G401 (cell line): ENCODE results near the gene PCOLCE2. TPM values are rescaled to one million over a fixed set of nuclear protein-coding genes. Genes with fewer than 3 reads are reported as not detected.

Experiments
- DNase-seq: peaks from one replicate; pipeline ENCODE4 v3.0.0-alpha.2; 2015; ENCODE audit warnings: low spot score
- in situ Hi-C: cut with HindIII; loops from 2 replicates; pipeline ENCODE4 v1.10.0; 2016; ENCODE audit warnings: low sequenced_read_pairs, mixed read lengths
- total RNA-seq: library from RNA; depleted of rRNA; stranded (reverse); fragments of >200 nt; shearing (Covaris generic); gene quantifications from 2 replicates; pipeline ENCODE4 v1.2.3, GENCODE V29; 2014; rRNA removed

The PCOLCE2 gene, protein sequence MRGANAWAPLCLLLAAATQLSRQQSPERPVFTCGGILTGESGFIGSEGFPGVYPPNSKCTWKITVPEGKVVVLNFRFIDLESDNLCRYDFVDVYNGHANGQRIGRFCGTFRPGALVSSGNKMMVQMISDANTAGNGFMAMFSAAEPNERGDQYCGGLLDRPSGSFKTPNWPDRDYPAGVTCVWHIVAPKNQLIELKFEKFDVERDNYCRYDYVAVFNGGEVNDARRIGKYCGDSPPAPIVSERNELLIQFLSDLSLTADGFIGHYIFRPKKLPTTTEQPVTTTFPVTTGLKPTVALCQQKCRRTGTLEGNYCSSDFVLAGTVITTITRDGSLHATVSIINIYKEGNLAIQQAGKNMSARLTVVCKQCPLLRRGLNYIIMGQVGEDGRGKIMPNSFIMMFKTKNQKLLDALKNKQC
- 13.0 and 36.6 TPM in 2 replicates for total RNA-seq

DNA sequence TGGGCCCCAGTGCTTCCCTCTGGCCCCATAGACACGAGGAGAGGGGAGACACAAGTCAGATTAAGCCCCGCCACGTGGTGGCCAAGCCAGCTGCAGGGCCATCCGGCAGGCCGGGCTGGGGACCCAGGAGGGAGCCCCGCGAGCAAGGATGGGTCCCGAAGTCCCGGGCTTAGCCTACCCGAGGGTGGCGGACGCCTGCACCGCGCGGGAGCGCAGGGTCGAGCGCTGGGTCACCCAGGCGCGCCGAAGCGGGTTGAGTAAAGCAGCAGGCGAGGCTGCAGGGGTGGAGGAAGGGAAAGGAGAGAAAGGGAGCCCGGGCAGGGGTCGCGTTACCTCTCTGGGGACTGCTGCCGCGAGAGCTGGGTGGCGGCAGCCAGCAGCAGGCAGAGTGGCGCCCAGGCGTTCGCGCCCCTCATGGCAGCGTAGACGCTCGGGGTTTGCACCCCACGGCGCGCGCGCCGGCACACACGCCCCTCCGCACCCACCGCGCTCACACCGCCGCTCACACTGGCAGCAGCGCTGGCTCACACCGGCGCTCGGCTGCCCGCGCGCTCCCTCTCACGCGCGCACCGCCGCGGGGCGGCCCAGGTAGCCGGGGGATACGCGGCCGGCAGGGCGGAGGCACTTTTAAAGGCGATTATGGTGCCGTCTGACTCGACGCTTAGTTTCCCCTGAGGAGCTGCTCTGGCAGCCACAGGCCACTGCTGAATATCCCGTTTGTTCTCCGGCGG, at the start of gene PCOLCE2:
PCOLCE2 (minus strand) TSS at position 603 of the 731 bp plus-strand sequence; CDS start at position 416, 187 bp downstream.
- peak; percentile 4 for DNase-seq
- in situ Hi-C loops, result no loop called here

DNA sequence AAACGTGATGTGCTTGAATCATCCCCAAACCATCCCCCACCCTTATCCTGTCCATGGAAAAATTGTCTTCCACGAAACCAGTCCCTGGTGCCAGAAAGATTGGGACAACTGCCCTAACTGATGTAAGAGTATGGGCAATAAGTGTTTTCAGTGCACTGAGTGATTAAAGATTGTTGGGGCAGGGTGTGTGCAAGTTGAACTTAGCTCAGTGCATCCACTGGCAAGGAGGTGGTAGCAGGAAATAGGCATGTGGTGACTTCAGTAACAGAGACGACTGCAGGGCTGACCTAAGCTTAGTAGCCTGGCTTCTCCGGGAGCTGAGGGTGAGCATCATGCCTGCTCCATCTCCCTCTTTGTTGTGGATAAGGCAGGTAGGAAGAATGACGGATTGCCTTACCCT, 47.1 kb upstream of the PCOLCE2 start:
- no peak for DNase-seq
- in situ Hi-C loops, result no loop called here

DNA sequence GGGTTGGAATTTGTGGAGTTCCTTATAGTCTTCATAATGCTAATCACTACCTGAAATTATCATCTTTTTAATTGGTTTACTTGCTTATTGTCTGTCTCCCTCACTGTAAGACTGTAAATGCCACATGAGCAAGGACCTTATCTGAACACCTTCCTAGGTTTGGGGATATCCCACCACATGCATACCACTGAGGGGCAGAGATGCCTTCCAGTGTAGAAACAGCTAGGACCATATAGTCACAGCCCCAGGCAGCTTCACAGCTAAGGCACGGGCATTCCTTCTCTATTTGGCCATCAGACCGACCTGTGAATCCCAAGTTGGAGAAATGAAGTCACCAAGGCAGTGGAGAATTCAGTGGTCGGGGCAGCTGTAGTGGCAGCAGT, 46.0 kb upstream of the PCOLCE2 start:
- DNase-seq, result no peak
- in situ Hi-C loops, result no loop called here

DNA sequence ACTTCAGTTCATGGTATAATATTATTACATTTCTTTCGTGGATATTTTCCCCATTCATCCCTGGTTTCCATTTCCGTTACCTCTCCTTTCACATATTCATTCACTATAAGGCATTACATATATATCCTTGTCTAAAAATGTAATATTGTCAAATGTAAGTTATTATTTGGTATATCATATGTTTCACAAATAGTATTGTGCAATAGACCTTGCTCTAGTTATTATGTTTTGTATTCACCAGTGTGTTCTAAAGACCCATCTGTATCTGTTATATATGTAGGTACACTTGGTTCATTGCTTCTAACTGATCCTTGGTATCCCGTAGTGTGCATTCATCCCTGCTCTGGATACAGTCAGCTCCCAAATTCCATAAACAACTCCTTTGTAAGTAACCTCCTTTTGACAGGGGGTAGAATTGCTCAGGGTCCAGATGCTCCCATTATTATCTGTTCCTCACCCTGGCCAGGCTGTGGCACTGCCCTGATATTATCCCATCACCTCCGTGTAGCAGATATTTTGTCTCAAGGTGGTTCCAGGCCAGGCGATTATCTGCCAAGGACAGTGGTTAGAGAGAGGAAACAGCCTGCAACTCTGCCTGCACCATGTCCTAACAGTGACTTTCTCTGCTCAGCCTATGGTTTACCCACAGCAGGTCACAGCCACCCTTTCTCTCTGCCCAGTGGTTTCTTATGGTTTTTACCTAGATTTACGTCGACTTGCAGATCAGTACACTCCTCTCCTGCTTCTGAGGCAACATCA, 45.4 kb upstream of the PCOLCE2 start:
- in situ Hi-C loops, result no loop called here

DNA sequence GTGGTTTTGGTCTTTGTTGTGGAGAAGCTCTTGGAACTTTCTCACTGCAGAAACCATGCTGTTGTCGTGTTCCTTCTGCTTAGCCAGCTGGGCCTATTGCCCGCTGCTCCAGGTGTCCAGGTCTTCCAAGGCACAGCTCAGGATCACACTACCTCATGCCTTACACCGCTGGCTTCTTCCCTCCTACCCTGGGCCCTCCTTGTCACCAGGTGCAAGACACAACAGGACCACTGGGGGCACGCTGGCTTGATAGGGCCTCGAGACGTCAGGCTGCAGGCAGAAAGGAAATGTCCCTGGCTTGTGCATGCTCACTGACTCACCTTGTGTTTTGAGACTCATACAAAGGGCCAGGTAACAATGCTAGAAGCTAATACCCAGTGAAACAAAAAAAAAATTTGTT, 42.3 kb upstream of the PCOLCE2 start:
- DNase-seq, result no peak
- in situ Hi-C loops, result no loop called here

More for the DNA sequence above, 45.4 kb upstream of the PCOLCE2 start:
- DNase-seq, result no peak

DNA sequence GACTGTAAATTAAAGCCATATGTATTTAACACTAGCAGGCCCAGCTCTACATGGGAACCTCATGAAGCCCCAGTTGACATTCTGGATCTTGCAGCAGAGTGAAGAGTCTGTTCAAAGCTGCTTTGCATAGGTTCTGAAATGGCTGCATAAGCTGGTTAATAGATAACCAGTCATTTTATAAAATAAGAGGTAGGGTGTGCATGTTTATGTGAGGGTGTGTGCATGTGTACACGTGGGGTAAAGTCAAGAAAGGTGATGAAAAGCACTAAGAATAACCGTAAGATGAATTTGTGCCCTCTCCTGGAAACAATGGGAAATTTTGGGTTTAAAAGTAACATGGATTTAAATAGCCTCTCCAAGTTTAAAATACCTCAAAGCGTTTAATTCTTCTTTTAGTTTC, 41.6 kb upstream of the PCOLCE2 start:
- DNase-seq, result no peak
- in situ Hi-C loops, result no loop called here

DNA sequence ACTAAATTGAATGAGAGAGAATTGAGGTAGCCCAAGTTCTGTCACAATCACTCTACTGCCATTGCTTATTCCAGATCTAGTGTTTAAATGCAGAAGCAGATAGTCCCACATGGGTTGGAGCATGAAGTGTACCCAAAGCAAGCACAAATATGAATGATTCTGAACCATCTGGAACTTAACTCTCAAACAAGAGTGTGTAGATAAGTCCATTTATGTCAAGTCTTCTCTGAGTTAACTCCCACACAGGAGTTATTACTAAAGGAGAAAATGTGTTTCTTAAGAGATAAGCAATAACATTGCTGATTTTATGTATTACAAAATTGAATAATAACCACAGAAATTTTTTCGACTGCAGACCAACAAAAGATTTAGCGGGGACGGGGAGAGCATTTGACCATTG, 41.0 kb upstream of the PCOLCE2 start:
- DNase-seq, result no peak
- in situ Hi-C loops, result no loop called here

DNA sequence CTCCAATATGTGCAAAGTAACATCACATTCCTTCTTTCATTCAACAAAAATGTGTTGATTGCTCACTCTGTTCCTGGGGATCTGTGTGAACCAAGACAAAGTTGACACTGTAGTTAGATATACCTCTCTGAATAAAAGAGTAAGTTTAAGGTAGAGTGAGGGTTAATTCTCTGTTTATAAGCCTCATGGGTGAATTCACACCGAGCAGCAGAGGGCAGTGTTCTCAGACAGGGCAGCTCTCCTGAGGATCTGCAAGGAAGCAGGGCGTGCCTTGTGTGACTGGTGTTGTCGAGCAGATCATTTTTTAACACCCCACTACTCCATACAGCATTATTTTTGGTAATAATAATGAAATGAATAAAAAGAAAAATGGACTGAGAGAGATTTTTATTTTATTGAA, 40.2 kb upstream of the PCOLCE2 start:
- in situ Hi-C loops, result no loop called here
- DNase-seq, result peak; percentile 5

DNA sequence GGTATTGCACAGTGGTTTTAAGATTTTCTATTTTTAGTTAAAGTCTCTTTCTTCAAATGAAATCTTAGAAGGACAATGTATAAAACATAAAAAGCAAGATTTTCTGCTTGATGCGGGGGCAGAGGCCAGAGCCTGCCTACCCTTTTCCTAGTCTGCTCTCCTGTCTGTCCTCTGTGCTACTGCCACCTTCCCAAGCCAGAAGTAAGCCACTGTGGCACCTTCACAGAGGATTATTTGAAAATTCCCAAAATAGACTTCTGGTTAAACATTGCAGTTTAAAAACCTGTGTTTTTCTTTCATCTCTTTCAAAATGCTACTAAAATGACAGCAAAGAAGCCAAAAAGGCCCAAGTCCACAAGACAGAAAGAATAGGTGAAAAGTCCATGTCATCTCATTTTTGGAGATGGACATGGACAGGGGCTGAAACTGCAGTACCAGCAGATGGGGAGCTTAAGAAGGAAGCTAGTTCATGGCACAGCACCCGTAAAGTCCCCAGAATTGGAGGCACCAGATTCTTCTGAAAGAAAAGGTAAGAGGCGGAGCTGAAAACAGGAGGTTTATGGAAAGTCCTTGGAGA, 37.6 kb upstream of the PCOLCE2 start:
- in situ Hi-C loops, result no loop called here
- no peak for DNase-seq

DNA sequence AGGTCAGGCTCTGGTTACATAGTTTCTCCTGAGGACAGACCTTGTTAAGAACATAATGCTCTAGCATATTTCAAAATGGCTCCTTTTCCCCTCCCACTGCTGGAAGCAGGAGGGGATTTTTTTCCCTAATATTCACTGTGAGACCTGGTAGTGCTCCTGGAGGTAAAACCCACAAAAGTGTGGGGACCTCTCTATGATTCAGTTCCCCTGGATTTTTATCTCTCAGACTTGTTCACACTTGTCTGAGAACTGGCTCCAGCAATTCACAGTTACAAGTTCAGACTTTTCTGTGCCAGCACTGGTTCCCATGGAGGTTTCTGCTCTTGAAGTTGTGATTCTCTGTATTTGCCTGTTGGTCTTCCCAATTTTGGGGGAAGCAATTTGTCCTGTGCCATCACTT, 36.3 kb upstream of the PCOLCE2 start:
- no peak for DNase-seq
- in situ Hi-C loops, result no loop called here

DNA sequence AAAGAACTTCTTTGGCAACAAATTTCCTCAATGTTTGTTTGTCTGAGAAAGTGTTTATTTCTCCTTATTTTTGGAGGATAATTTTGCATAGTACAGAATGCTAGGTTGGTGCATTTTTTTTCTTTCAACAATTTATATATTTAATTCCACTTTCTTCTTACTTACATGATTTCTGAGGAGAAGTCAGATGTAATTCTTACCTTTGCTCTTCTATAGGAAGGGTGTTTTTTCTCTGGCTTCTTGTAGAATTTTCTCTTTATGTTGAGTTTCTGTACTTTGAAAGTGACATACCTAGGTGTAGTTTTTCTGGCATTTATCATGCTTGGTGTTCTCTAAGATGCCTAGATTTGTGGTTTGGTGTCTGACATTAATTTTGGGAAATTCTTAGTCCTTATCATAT, 34.8 kb upstream of the PCOLCE2 start:
- in situ Hi-C loops, result no loop called here
- DNase-seq, result no peak

DNA sequence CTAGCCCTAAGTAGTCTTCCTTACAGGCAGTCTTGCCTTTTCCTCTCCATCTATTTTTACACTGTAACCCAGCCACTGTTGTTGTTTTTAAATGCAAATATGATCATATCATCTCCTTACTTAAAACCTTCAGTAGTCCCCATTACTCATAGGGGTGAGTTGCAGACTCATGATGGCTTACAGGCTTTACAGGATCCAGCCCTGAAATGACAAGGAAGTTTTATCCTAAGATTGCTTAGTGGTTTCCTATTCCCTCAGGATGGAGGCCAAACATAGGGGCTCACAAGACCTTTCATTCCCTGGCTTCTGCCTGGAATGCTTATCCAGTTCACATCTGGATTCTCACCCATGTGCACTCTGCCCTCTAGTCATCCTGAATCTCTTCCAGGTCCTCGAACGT, 27.7 kb upstream of the PCOLCE2 start:
- no peak for DNase-seq
- in situ Hi-C loops, result no loop called here

DNA sequence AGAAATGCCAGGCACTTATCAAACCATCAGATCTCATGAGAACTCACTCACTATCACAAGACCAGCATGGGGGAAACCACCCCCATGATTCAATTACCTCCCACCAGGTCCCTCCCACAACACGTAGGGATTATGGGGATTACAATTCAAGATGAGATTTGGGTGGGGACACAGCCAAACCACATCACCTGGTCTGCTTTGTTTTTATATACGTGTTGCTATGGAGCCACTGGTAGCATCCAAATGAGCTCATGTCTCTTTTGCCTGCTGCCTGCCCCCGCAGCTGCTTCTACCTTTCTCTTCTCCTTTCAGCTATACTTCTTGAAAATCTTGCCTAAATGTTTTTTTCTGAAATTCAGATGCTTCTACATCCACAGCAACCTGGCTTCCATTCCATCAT, 26.8 kb upstream of the PCOLCE2 start:
- DNase-seq, result no peak
- in situ Hi-C loops, result no loop called here

DNA sequence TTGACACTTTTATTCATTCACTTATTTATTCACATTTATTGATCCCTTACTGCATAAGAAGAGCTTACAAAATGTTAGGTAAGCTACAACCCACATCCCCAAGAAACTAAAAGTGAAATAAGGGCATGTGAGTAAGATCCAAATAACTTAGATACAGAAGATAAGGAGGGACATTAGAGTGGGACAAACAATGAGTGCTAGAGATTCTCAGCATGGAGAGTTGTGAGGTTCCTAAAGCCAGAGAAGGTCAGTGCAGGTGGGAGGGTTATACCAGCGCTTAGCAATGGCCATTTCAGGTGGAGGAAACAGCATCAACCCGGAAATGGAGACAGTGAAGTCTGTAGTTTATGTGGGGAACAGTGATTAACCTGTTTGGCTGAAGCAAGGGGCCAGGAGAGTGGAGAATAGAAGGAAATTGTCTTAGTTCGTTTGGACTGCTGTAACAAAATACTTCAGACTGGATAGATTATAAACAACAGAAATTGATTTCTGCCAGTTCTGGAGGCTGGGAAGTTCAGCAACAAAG, 25.5 kb upstream of the PCOLCE2 start:
- no peak for DNase-seq
- in situ Hi-C loops, result no loop called here

DNA sequence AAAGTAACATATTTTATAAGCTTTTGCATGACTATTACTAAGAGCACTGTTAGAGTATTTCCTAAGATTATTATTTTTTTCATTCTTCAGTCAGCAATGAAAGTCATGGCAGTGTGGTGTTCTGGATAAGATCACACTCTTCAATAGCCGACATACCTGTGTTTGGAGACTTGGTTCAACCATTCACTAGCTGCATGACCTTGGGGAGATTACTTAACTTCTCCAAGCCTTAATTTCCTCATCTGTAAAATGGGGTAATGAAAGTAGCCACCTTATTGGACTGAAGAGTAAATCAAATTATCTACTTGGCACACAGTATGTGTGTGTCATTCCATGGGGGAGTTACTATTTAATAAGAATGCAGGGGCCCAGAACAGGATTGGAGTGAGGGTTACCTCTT, 24.5 kb upstream of the PCOLCE2 start:
- in situ Hi-C loops, result no loop called here
- no peak for DNase-seq

DNA sequence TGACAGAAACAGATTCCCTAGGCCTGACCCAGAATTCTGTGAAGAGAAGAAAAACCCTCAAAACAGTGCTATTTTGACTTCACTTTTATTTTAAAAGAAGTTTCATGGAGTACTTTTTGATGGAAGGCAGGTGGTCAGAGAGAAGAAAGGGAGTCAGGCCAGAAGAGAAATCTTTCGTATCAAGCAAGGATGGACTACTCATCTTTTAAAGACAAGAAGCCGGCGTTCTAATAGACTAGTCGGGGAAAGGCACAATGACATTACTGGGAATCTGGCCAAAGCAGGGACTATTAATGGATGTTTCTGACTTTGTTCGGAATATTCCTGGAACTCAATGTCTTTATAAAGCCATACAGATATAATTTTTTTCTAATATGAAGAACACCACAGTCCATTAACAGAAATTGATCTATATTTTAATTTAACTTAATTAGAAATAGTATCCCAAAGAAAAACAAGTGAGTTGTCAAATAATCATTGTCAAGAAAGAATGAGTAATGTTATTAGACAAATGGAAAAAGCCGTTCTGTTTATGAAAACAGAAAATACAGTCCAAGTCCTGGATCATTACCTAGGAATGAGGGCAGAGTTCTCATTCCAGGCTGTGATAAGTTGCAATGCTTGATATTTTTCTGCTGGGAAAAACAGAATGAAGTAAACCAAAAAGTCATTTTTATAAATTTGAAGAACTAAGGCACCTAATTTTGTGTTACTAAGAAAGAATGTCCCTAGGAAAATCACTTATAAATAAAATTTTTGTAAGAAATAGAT, 23.7 kb upstream of the PCOLCE2 start:
- in situ Hi-C loops, result no loop called here
- no peak for DNase-seq

DNA sequence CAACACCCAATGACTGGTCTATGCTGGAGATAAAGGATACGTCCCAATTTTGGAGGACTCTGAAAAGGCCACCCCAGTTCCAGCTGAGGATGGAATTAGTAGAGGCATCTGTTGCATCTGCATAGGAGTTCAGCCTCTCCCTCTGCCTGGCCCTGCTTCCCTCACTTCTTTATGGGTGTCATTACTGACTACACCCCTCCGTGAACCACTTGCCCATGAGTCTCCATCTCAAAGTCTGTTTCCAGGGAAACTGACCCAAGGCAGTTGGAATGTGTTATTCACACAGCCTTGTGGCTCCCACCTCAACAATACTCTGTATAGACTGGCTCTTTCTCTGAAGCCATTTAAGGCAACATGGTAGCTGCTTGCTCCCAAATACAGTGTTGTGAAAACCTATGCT, 21.4 kb upstream of the PCOLCE2 start:
- DNase-seq, result no peak
- in situ Hi-C loops, result no loop called here

DNA sequence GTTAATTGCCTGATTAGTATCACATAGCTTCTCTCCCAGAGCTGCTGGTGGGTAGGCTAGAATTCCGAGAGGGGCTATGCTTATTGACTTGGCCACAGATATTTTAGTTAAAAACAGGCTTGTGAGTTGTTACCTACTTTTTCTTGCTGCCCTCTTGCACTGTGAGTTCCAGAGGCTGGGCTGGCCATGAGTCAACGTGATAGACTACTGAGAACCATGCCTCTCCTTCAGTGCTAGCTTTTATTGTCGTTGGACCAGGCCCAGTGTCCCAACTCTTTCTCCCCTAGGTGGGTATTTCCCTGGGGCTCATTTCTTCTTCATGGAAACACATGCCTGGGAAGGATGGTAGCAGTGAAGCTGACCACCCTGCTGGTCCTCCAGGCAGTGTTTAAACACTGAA, 20.4 kb upstream of the PCOLCE2 start:
- in situ Hi-C loops, result no loop called here
- DNase-seq, result no peak

DNA sequence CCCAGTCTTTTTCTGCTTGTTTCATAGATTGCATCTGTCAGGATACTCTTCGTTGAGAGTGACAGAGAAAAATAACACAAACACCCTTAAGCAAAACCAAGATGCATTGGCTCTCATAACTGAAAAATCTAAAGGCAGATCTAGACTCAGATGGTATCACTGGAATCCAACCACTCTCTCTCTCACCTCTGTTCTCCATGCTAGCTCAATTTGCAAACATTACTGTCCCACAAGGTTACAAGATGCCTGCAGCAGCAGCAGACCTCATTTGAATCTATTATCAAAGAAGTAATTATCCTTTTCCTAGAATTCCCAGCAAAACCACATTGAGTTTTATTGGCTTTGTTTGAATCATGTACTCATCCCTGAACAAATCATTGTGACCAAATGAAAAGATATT, 19.1 kb upstream of the PCOLCE2 start:
- in situ Hi-C loops, result no loop called here
- DNase-seq, result no peak
